Measurements from ENCODE around the gene TOX2.

DNA sequence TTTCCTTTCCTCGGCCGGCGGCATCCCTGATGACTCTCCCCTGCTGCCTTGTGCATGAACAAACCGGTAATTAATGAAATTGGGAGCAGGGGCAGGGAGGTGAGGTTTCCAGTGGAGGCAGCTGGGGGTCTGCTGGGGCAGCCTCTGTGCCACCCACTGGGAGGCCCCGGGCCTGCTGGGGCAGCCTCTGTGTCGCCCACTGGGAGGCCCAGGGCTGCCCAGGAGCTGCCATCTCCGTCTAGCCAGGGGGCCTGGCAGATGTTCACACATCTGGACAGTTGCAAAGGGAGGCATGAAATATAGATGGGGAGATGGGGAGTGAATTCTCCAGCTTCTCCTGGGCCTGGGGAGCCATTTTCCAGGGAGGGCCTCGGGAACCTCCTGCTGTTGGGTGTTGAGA is 33.8 kb downstream of the TOX2 start:
- TF ChIP-seq EP300 (IDR thresholded peaks at IDR 0.05) (no peak), CTCF (IDR thresholded peaks at IDR 0.05) (no peak), POLR2A (IDR thresholded peaks at IDR 0.05) (no peak), POLR2AphosphoS5 (IDR thresholded peaks at IDR 0.05) (no peak)
